ENCODE measurements around the gene RABEPK. TPM values are rescaled to one million over a fixed set of nuclear protein-coding genes. Genes with fewer than 3 reads are reported as not detected.
"Not testable (repeated sequence)": the region's sequence is repeated elsewhere in the genome, so short reads cannot be mapped to it uniquely, and the experiment has no call there.

RABEPK gene
- total RNA-seq, 4 donors from 2014 or later, result 5.2 to 8.7 (median 8.6) TPM; not detected in 1

GRCh38 chr9:125214186-125214585, 13.8 kb downstream of the RABEPK start:
- no peaks in the 10 kb centered on the region for H3K9me3 ChIP-seq
- no peak for DNase-seq
- no peaks in the 10 kb centered on the region for H3K27me3 ChIP-seq
- H3K4me3 ChIP-seq, result no peak overlapping the region
- no peaks in the 10 kb centered on the region for H3K4me1 ChIP-seq
- WGBS, 2 donors (ENCODE audit: low coverage in 1 of 2), result 63 to 84% methylated on average over 1 to 5 of the region's 5 CpGs
- in situ Hi-C loops (cut with MboI; ENCODE audit: low pct_ligation_motif_present in 1 of 4, low pct_unique_long_range_greater_than_20kb in 1 of 4, low sequenced_read_pairs in 3 of 4) (no loop called here), intact Hi-C loops (cut with DNase I; ENCODE audit: low total_unique reads) (no loop called here)
- no peak for TF ChIP-seq POLR2AphosphoS5 (IDR thresholded peaks at IDR 0.05)
- TF ChIP-seq EP300 (IDR thresholded peaks at IDR 0.05; ENCODE audit: low read depth), result no peak
- TF ChIP-seq, protein P1, sequence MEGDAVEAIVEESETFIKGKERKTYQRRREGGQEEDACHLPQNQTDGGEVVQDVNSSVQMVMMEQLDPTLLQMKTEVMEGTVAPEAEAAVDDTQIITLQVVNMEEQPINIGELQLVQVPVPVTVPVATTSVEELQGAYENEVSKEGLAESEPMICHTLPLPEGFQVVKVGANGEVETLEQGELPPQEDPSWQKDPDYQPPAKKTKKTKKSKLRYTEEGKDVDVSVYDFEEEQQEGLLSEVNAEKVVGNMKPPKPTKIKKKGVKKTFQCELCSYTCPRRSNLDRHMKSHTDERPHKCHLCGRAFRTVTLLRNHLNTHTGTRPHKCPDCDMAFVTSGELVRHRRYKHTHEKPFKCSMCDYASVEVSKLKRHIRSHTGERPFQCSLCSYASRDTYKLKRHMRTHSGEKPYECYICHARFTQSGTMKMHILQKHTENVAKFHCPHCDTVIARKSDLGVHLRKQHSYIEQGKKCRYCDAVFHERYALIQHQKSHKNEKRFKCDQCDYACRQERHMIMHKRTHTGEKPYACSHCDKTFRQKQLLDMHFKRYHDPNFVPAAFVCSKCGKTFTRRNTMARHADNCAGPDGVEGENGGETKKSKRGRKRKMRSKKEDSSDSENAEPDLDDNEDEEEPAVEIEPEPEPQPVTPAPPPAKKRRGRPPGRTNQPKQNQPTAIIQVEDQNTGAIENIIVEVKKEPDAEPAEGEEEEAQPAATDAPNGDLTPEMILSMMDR (IDR thresholded peaks at IDR 0.05), result no peak
- no peak for TF ChIP-seq POLR2A (IDR thresholded peaks at IDR 0.05)
- H3K27ac ChIP-seq, result no peak overlapping the region
- H3K36me3 ChIP-seq, result peaks cover 0 to 28% (median 4%) of the 10 kb centered on the region in 4 donors

DNA sequence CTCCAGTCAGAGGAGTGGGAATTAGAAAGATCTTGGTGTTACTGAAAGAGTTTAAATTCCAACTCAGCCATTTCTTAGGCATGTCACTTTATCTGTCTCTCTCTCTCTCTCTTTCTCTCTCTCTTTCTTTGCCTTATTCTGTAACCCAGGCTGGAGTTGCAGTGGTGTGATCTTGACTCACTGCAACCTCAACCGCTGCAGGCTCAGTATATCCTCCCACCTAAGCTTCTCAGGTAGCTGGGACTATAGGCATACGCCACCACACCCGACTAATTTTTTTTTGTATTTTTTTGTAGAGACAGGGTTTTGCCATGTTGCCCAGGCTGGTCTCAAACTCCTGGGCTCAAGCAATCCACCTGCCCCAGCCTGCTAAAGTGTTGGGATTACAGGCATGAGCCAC, 18.3 kb downstream of the RABEPK start:
- H3K9me3 ChIP-seq, result no peaks in the 10 kb centered on the region
- H3K4me3 ChIP-seq, result no peak overlapping the region
- intact Hi-C loops (cut with DNase I; ENCODE audit: low total_unique reads), result no loop called here
- in situ Hi-C loops (cut with MboI; ENCODE audit: low pct_ligation_motif_present in 1 of 4, low pct_unique_long_range_greater_than_20kb in 1 of 4, low sequenced_read_pairs in 3 of 4), result no loop called here
- DNase-seq, result no peak
- 93 to 100% methylated on average over 3 of the region's 3 CpGs for WGBS, 2 donors (ENCODE audit: low coverage in 1 of 2)
- H3K27me3 ChIP-seq, result no peaks in the 10 kb centered on the region
- TF ChIP-seq, protein P1 (IDR thresholded peaks at IDR 0.05), result no peak
- TF ChIP-seq EP300 (IDR thresholded peaks at IDR 0.05; ENCODE audit: low read depth), result no peak
- TF ChIP-seq POLR2AphosphoS5 (IDR thresholded peaks at IDR 0.05), result no peak
- TF ChIP-seq POLR2A (IDR thresholded peaks at IDR 0.05), result no peak
- H3K27ac ChIP-seq, result no peak overlapping the region
- no peaks in the 10 kb centered on the region for H3K4me1 ChIP-seq
- peaks cover 0 to 6% (median 0%) of the 10 kb centered on the region in 4 donors for H3K36me3 ChIP-seq

DNA sequence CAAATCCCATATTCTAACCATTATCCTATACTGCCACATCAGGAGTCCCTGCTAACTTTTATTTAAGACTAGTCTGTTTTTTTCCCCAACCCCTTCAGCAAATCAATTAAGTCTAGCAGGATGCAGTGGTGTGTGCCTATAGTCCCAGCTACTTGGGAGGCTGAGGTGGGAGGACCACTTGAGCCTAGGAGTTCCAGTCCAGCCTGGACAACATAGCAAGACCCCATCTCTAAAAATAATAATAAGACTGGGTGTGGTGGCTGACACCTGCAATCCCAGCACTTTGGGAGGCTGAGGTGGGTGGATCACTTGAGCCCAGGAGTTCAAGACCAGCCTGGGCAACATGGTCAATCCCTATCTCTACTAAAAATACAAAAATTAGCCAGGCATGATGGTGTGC, 24.5 kb downstream of the RABEPK start:
- H3K27ac ChIP-seq; H3K9me3 ChIP-seq; H3K4me3 ChIP-seq; DNase-seq; H3K36me3 ChIP-seq; in situ Hi-C loops (cut with MboI; ENCODE audit: low pct_ligation_motif_present in 1 of 4, low pct_unique_long_range_greater_than_20kb in 1 of 4, low sequenced_read_pairs in 3 of 4); H3K27me3 ChIP-seq; intact Hi-C loops (cut with DNase I; ENCODE audit: low total_unique reads); H3K4me1 ChIP-seq: not testable (repeated sequence)

GRCh38 chr9:125227761-125228160, 27.4 kb downstream of the RABEPK start:
- intact Hi-C loops (cut with DNase I; ENCODE audit: low total_unique reads), result no loop called here
- no peaks in the 10 kb centered on the region for H3K27me3 ChIP-seq
- no peak for DNase-seq
- TF ChIP-seq, protein P1 (IDR thresholded peaks at IDR 0.05), result no peak
- TF ChIP-seq POLR2A (IDR thresholded peaks at IDR 0.05) (no peak), EP300 (IDR thresholded peaks at IDR 0.05; ENCODE audit: low read depth) (no peak), POLR2AphosphoS5 (IDR thresholded peaks at IDR 0.05) (no peak)
- WGBS, 2 donors (ENCODE audit: low coverage in 1 of 2), result 89 to 95% methylated on average over 4 to 6 of the region's 6 CpGs
- H3K4me3 ChIP-seq, result no peak overlapping the region
- no peaks in the 10 kb centered on the region for H3K9me3 ChIP-seq
- in situ Hi-C loops (cut with MboI; ENCODE audit: low pct_ligation_motif_present in 1 of 4, low pct_unique_long_range_greater_than_20kb in 1 of 4, low sequenced_read_pairs in 3 of 4), result no loop called here
- H3K27ac ChIP-seq, result no peak overlapping the region
- peaks cover 0 to 5% (median 1%) of the 10 kb centered on the region in 4 donors for H3K36me3 ChIP-seq
- no peaks in the 10 kb centered on the region for H3K4me1 ChIP-seq

GRCh38 chr9:125233678-125234077, 33.3 kb downstream of the RABEPK start:
- 44 to 65% methylated on average over 3 of the region's 3 CpGs for WGBS, 2 donors (ENCODE audit: low coverage in 1 of 2)
- no peak for DNase-seq
- intact Hi-C loops (cut with DNase I; ENCODE audit: low total_unique reads) (no loop called here), in situ Hi-C loops (cut with MboI; ENCODE audit: low pct_ligation_motif_present in 1 of 4, low pct_unique_long_range_greater_than_20kb in 1 of 4, low sequenced_read_pairs in 3 of 4) (no loop called here)
- Histone ChIP-seq H3K4me1 (peaks cover 10 to 43% (median 33%) of the 10 kb centered on the region in 4 donors), H3K27me3 (no peaks in the 10 kb centered on the region), H3K36me3 (peaks cover 0 to 37% (median 15%) of the 10 kb centered on the region in 4 donors), H3K27ac (peak overlapping the region; percentile 34 to 76 (median 64)), H3K4me3 (no peak overlapping the region), H3K9me3 (no peaks in the 10 kb centered on the region)
- TF ChIP-seq POLR2A (IDR thresholded peaks at IDR 0.05) (no peak), EP300 (IDR thresholded peaks at IDR 0.05; ENCODE audit: low read depth) (peak; percentile 45), POLR2AphosphoS5 (IDR thresholded peaks at IDR 0.05) (peak; percentile 37 to 83 (median 74))
- TF ChIP-seq, protein P1 (IDR thresholded peaks at IDR 0.05), result no peak

GRCh38 chr9:125234099-125234498, 33.8 kb downstream of the RABEPK start:
- intact Hi-C loops (cut with DNase I; ENCODE audit: low total_unique reads); H3K9me3 ChIP-seq; H3K4me3 ChIP-seq; H3K27me3 ChIP-seq; DNase-seq; in situ Hi-C loops (cut with MboI; ENCODE audit: low pct_ligation_motif_present in 1 of 4, low pct_unique_long_range_greater_than_20kb in 1 of 4, low sequenced_read_pairs in 3 of 4): not testable (repeated sequence)
- Histone ChIP-seq H3K27ac (peak overlapping the region in 3 of 4 donors; percentile 57 to 76 (median 69)), H3K4me1 (peaks cover 14 to 47% (median 37%) of the 10 kb centered on the region in 4 donors), H3K36me3 (peaks cover 0 to 42% (median 17%) of the 10 kb centered on the region in 4 donors)
- whole genome bisulfite sequencing, 2 donors (ENCODE audit: low coverage in 1 of 2), result 92 to 95% methylated on average over 5 to 8 of the region's 8 CpGs

Measured in transverse colon (tissue), 4 donors.